Lower leg skin (tissue), 4 donors: Measurements from ENCODE around the gene CORO1C. TPM values are rescaled to one million over a fixed set of nuclear protein-coding genes. Genes with fewer than 3 reads are reported as not detected.

Experiments
- DNase-seq, 2 donors: peaks; one replicate each; pipeline ENCODE4 v3.0.0-alpha.2; 2019; ENCODE audit warnings: low spot score in 2 of 2
- H3K4me3 ChIP-seq: fragments of 200-600 bp; sonication (generic); 2 replicates; pipeline ENCODE4 v1.5.1; 2017; ENCODE audit warnings: mild to moderate bottlenecking, low read depth; ENCODE audit not compliant: poor library complexity, severe bottlenecking
- CTCF ChIP-seq, 3 donors: fragments of 450-650 bp; IDR thresholded peaks; one replicate each; pipeline ENCODE4 v1.5.1; 2016; ENCODE audit warnings: antibody characterized with exemption in 3 of 3, mild to moderate bottlenecking in 3 of 3, moderate library complexity in 2 of 3
- POLR2A ChIP-seq, 2 donors: fragments of 450-650 bp; IDR thresholded peaks; one replicate each; pipeline ENCODE4 v1.6.1; 2016 to 2017; ENCODE audit warnings: antibody characterized with exemption in 2 of 2, mild to moderate bottlenecking in 1 of 2, moderate library complexity in 1 of 2
- WGBS, 2 donors: methylation state at CpG; one replicate each; pipeline ENCODE4 v1.1.5; 2018; 5-methylcytosine and 5-hydroxymethylcytosine counted together
- intact Hi-C: fragments of 100-400 bp; cut with DNase I; formaldehyde crosslinking; loops from one replicate; pipeline ENCODE4 v1.15.0; 2023; ENCODE audit warnings: low total_unique reads
- total RNA-seq, 4 donors: library from RNA; depleted of rRNA; stranded (reverse); fragments of >200 nt; gene quantifications; one replicate each; pipeline ENCODE4 v1.1.0, GENCODE V29; 2016

The CORO1C gene
- total RNA-seq, 4 donors from 2014 or later: 86.5 to 193 (median 146) TPM

GRCh38 chr12:108646600-108647579, 84.4 kb downstream of the CORO1C start:
- TF ChIP-seq POLR2A (IDR thresholded peaks at IDR 0.05): no peak
- no peak for TF ChIP-seq CTCF (IDR thresholded peaks at IDR 0.05)
- no peak overlapping the region for H3K4me3 ChIP-seq
- WGBS, 2 donors: 67 to 80% methylated on average over 10 of the region's 10 CpGs
- intact Hi-C loops: no loop called here
- no peak for DNase-seq

DNA sequence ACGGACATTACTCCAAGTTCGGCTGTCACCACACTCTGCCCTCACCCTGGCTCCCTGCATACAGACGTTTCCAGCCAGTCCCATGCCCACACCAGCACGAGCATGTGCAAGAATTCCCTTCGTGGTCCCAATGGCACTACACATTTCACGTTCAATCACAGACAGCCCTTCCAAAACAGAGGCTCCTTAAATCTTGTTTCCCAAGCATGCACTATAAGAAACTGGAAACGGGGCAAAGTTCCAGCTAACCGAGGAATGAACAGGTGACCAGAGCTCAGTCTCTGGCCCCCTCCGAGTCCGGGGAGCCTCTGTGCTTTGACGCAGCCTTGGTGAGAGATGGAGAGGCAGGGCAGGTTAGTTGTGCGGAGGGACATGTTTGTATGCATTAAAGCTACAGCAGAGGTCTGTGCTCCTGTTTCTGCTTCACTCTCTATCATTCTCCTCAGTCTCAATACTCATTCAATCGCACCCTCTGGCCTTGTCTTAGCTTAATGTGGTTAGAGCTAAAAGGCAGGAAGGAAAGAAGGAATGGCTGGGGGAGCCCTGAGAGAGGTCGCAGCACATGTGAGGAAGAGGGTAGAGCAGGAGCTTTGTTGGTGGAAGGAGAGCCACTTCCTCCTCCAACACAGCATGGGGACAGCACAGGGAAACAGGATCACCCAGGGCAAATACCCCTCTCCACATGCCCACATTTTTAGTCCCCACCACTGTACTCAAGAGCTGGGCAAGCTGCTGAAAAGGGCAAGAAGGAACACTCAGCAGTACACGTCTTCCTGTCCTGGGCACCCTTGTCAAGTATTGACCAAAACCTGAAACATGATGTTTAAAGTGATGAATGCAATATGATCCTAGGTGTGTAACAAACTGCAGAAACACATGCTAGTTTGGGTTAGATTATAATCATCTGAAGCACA, 85.4 kb downstream of the CORO1C start:
- DNase-seq: peak in 1 of 2 donors; percentile 65
- 83 to 87% methylated on average over 15 of the region's 15 CpGs for WGBS, 2 donors
- TF ChIP-seq POLR2A (IDR thresholded peaks at IDR 0.05) (no peak), CTCF (IDR thresholded peaks at IDR 0.05) (no peak)
- H3K4me3 ChIP-seq: no peak overlapping the region
- intact Hi-C loops: no loop called here

GRCh38 chr12:108644811-108645120, 86.6 kb downstream of the CORO1C start:
- H3K4me3 ChIP-seq: no peak overlapping the region
- no peak for TF ChIP-seq CTCF (IDR thresholded peaks at IDR 0.05)
- TF ChIP-seq POLR2A (IDR thresholded peaks at IDR 0.05): no peak
- intact Hi-C loops: no loop called here
- 92 to 96% methylated on average over 7 of the region's 7 CpGs for WGBS, 2 donors
- peak in 1 of 2 donors; percentile 79 for DNase-seq

GRCh38 chr12:108643941-108644810, 87.1 kb downstream of the CORO1C start:
- no peak overlapping the region for H3K4me3 ChIP-seq
- intact Hi-C loops: no loop called here
- 57 to 59% methylated on average over 18 of the region's 18 CpGs for WGBS, 2 donors
- DNase-seq: peak in 1 of 2 donors; percentile 85
- TF ChIP-seq CTCF (IDR thresholded peaks at IDR 0.05) (no peak), POLR2A (IDR thresholded peaks at IDR 0.05) (no peak)
